Lung (tissue), 12 donors: ENCODE measurements around the gene EEIG1. TPM values are rescaled to one million over a fixed set of nuclear protein-coding genes. Genes with fewer than 3 reads are reported as not detected.

Source experiments
- ATAC-seq: fragments of 200-7000 bp; cut with Tn5 transposase; one replicate; pipeline ENCODE4 v1.9.1; 2020; ENCODE audit warnings: moderate number of reproducible peaks; ENCODE audit not compliant: insufficient read depth, low FRiP score
- DNase-seq, 3 donors: peaks; one replicate each; pipeline ENCODE4 v3.0.0-alpha.2; 2013 to 2017
- H3K27ac ChIP-seq, 2 donors: one replicate each; pipeline ENCODE4 v1.5.1; 2013; ENCODE audit warnings: mild to moderate bottlenecking in 2 of 2, moderate library complexity in 2 of 2, control low read depth in 1 of 2, inconsistent platforms in 1 of 2, low read depth in 1 of 2, low read length in 1 of 2
- H3K27me3 ChIP-seq, 3 donors: one replicate each; pipeline ENCODE4 v1.5.1; 2013; ENCODE audit warnings: low read length in 2 of 3; ENCODE audit not compliant: control insufficient read depth in 3 of 3, insufficient read depth in 3 of 3
- H3K36me3 ChIP-seq, 4 donors: one replicate each; pipeline ENCODE4 v1.5.1; 2013; ENCODE audit warnings: low read length in 4 of 4, mild to moderate bottlenecking in 1 of 4, moderate library complexity in 1 of 4; ENCODE audit not compliant: control insufficient read depth in 4 of 4, insufficient read depth in 4 of 4
- H3K4me1 ChIP-seq, 5 donors: one replicate each; pipeline ENCODE4 v1.5.1; 2013; ENCODE audit warnings: low read length in 5 of 5, mild to moderate bottlenecking in 2 of 5, moderate library complexity in 1 of 5; ENCODE audit not compliant: control insufficient read depth in 5 of 5, insufficient read depth in 5 of 5
- H3K4me3 ChIP-seq: one replicate; pipeline ENCODE4 v1.5.1; 2013; ENCODE audit warnings: mild to moderate bottlenecking, control low read depth, moderate library complexity
- H3K9ac ChIP-seq, 2 donors: one replicate each; pipeline ENCODE4 v1.5.1; 2013; ENCODE audit warnings: low read length in 2 of 2, control low read depth in 1 of 2; ENCODE audit not compliant: insufficient read depth in 1 of 2
- H3K9me3 ChIP-seq, 4 donors: one replicate each; pipeline ENCODE4 v1.5.1; 2013; ENCODE audit warnings: low read length in 3 of 4, mild to moderate bottlenecking in 1 of 4, moderate library complexity in 1 of 4; ENCODE audit not compliant: control insufficient read depth in 4 of 4, insufficient read depth in 3 of 4
- WGBS, 2 donors: extraction: QIAGEN DNeasy Blood & Tissue Kit; methylation state at CpG; one replicate each; pipeline ENCODE4 v1.1.7; 2013; 5-methylcytosine and 5-hydroxymethylcytosine counted together
- polyA plus RNA-seq, 2 donors: library from polyadenylated mRNA; stranded (reverse); fragments of 200-250 nt; gene quantifications; one replicate each; pipeline ENCODE4 v1.2.1, GENCODE V29; 2013
- total RNA-seq, 2 donors: library from RNA; depleted of rRNA in 1 of 2; stranded (reverse); fragments of >200 nt in 1 of 2; gene quantifications; one replicate each; pipeline ENCODE4 v1.2.1, GENCODE V29; 2014 to 2021
- TF ChIP-seq, protein P1 (sequence below): IDR thresholded peaks from 2 replicates; pipeline ENCODE4 v1.5.1; 2012; ENCODE audit warnings: mild to moderate bottlenecking; ENCODE audit errors: control extremely low read depth, extremely low read depth
- donor health status: control.
- donor health status: control.
- donor health status: Bipolar disorder and iron deficiency.
- donor health status: healthy.
- donor health status: DM: yes; HTN: yes; CAD: no.

The EEIG1 gene
- total and polyA plus RNA-seq, 4 donors: 13.4 to 66.5 (median 32.7) TPM

DNA sequence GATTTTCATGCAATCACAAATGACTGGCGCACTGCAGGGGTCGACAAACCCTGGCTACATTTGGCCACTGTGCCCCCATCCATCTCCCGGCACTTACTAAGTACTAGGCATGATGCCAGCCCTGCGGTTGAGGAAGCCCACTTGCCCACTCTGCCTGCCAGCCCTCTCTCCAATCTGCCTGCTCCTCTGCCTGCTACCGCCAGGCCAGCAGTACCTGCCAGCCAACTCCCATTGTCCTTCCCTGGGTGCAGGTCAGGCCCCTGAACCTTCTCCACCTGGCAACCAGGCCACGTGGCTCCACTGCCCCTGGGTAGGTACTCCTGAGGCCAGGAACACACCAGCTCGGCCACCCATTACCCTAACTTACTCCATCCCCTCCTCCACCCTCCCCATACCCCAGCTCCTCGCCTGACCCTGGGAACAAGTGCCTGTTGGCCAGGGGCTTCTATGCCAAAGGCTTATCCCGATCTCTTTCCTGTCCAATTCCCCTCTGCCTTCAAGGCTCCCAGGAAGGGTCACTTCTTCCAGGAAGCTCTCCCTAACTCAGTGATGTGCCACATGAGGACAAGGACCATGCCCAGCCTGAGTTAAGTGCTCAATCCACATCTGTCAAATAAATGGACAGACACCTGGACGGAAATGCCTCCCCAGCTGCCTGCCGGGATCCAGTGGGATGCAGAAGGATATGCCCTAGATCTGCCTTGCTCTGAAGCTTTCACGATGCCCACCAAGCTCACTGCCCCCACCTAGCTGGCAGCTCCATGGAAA lies 6.6 kb downstream of the EEIG1 start:
- peaks cover 13 to 94% (median 45%) of the 10 kb centered on the region in 5 donors for H3K4me1 ChIP-seq
- TF ChIP-seq, protein P1, sequence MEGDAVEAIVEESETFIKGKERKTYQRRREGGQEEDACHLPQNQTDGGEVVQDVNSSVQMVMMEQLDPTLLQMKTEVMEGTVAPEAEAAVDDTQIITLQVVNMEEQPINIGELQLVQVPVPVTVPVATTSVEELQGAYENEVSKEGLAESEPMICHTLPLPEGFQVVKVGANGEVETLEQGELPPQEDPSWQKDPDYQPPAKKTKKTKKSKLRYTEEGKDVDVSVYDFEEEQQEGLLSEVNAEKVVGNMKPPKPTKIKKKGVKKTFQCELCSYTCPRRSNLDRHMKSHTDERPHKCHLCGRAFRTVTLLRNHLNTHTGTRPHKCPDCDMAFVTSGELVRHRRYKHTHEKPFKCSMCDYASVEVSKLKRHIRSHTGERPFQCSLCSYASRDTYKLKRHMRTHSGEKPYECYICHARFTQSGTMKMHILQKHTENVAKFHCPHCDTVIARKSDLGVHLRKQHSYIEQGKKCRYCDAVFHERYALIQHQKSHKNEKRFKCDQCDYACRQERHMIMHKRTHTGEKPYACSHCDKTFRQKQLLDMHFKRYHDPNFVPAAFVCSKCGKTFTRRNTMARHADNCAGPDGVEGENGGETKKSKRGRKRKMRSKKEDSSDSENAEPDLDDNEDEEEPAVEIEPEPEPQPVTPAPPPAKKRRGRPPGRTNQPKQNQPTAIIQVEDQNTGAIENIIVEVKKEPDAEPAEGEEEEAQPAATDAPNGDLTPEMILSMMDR: no peak
- no peaks in the 10 kb centered on the region for H3K27me3 ChIP-seq
- no peak overlapping the region for H3K4me3 ChIP-seq
- ATAC-seq: no peak
- 68 to 79% methylated on average over 12 of the region's 12 CpGs for WGBS, 2 donors
- peaks cover 0 to 3% (median 0%) of the 10 kb centered on the region in 4 donors for H3K36me3 ChIP-seq
- no peaks in the 10 kb centered on the region for H3K9me3 ChIP-seq
- DNase-seq: no peak
- H3K9ac ChIP-seq: no peak overlapping the region
- peak overlapping the region; percentile 35 to 51 for H3K27ac ChIP-seq

DNA sequence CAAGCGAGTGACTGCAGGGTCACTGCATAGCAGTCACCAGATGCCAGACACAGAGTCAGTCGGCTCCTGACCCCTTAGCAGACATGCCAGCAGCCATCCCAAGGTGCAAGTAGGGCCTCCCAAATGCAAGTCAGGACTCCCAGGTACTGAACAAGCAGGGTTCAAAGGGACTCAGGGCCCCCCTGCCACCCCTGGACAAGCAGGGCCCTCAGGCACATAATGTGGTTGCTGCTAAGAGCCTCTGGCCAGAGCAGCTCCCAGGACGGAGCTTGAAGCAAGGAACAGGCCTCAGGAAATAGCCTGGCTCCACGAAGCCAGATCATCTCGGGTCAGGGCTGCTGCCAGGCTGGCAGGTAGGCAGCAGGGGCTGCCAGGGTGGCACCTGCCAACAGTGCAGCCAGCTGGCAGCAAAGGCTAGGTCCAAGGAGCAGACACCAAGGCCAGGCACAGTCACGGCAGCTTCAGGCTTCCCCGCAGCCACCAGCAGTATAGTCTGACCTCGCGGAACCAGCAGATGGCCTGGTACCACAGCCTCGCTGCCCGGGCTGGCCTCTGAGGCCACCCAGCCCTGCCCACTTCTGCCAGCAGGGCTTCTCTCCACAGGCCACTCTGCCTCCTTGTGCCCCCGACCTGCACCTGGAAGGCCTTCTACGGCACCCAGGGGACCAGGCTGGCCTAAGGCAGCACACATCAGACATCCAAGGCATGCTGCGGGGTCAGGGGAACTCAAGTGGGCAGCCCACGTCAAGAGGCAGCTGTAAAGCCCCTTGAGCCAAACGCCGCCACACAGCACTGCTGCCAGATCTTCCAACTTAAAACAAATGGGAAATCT lies 7.4 kb downstream of the EEIG1 start:
- ATAC-seq (no peak), DNase-seq (no peak)
- WGBS, 2 donors: 67 to 80% methylated on average over 17 of the region's 17 CpGs

DNA sequence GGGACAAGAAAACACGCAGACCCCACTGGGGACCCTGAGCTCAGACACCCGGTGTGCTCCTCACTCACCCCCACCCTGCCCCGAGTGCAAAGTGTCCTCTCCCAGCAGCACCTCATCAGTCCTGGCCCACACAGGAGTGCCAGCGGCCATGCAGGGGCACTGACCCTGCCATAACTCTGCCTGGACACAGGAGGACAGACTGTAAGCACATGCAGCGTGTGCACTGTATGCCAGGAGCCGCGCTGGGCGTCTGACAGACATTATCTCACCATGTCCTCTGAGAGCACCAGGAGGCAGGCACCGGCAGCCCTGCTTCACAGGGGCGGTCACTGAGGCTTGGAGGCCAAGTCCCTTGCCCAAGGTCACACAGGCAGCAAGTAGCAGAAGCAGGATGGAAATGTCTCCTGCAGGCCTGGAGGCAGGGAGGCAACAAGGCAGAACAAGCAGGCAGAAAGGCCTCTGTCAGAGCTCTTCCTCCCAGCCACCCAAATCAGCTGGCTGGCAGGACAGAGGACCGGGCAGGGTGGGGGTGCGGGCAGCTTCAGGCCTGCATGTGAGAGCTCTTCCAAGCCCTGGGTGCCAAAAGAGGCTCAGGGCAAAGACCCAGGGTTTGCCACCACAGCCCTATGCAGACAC lies 8.4 kb downstream of the EEIG1 start:
- no peak overlapping the region for H3K4me3 ChIP-seq
- H3K36me3 ChIP-seq: peaks cover 0 to 3% (median 0%) of the 10 kb centered on the region in 4 donors
- 77 to 88% methylated on average over 12 of the region's 12 CpGs for WGBS, 2 donors
- H3K27ac ChIP-seq: peak overlapping the region; percentile 40 to 51
- H3K27me3 ChIP-seq: no peaks in the 10 kb centered on the region
- no peak for ATAC-seq
- H3K9ac ChIP-seq: peak overlapping the region in 1 of 2 donors; percentile 33
- H3K9me3 ChIP-seq: no peaks in the 10 kb centered on the region
- TF ChIP-seq, protein P1: no peak
- no peak for DNase-seq
- peaks cover 22 to 94% (median 55%) of the 10 kb centered on the region in 5 donors for H3K4me1 ChIP-seq

More for the DNA sequence above, 7.4 kb downstream of the EEIG1 start:
- TF ChIP-seq, protein P1: no peak
- Histone ChIP-seq H3K27ac (peak overlapping the region; percentile 35 to 51), H3K36me3 (peaks cover 0 to 3% (median 0%) of the 10 kb centered on the region in 4 donors), H3K9ac (peak overlapping the region in 1 of 2 donors; percentile 33), H3K9me3 (no peaks in the 10 kb centered on the region), H3K4me3 (no peak overlapping the region), H3K4me1 (peaks cover 15 to 94% (median 52%) of the 10 kb centered on the region in 5 donors), H3K27me3 (no peaks in the 10 kb centered on the region)
